HepG2 (cell line): ENCODE measurements around the gene WDR6. TPM values are rescaled to one million over a fixed set of nuclear protein-coding genes. Genes with fewer than 3 reads are reported as not detected.

Experiments used
- ATAC-seq: fragments of 200-7000 bp; cut with Tn5 transposase; 3 replicates; pipeline ENCODE4 v1.9.1; 2020; ENCODE audit warnings: mild to moderate bottlenecking, moderate library complexity
- BruUV-seq: library from RNA; stranded (reverse); fragments of 400-500 nt; replicated peaks from 2 replicates; lab custom pipeline; 2021; lab: Mats Ljungman, UMichigan
- CTCF ChIA-PET: fragments of 300-600 bp; formaldehyde crosslinking; extraction: SDS; loops from one replicate; lab custom pipeline; 2021; ENCODE audit warnings: low total read pairs, inconsistent platforms, low intra/inter-chr PET ratio; lab: Yijun Ruan, JAX
- POLR2A ChIA-PET: fragments of 350-600 bp; sonication (Branson Sonifier 250); formaldehyde crosslinking; loops from one replicate; lab custom pipeline; 2020; ENCODE audit warnings: antibody characterized with exemption, inconsistent platforms; lab: Yijun Ruan, JAX
- DNase-seq: peaks from one replicate; pipeline ENCODE4 v3.0.0-alpha.2; 2015; ENCODE audit warnings: low spot score
- FAIRE-seq: peaks from 3 replicates; lab custom pipeline; 2011; peaks lifted over from hg19 to GRCh38; lab: Jason Lieb, UNC
- H2AFZ ChIP-seq: one replicate; pipeline ENCODE4 v1.6.1; 2011; ENCODE audit warnings: low read length, inconsistent platforms
- H3K27ac ChIP-seq: fragments of 300-600 bp; 3 replicates; pipeline ENCODE4 v1.8.0; 2011; ENCODE audit warnings: mixed run types, mild to moderate bottlenecking, mixed read lengths, low read length, inconsistent platforms; ENCODE audit not compliant: insufficient read depth; ENCODE audit errors: extremely low read length
- H3K27me3 ChIP-seq, 2 experiments: fragments of 200-600 bp in 1 of 2; 2 replicates in 1 of 2; 3 replicates in 1 of 2; pipeline versions ENCODE4 v1.6.0 to v1.8.0; 2011; ENCODE audit warnings: low read length in 2 of 2, mild to moderate bottlenecking in 2 of 2, moderate library complexity in 2 of 2, inconsistent platforms in 1 of 2; ENCODE audit not compliant: insufficient read depth in 2 of 2, control insufficient read depth in 1 of 2
- H3K36me3 ChIP-seq, 2 experiments: fragments of 200-600 bp in 1 of 2; replicated peaks in 1 of 2; 2 replicates in 1 of 2; 3 replicates in 1 of 2; pipeline versions ENCODE4 v1.5.1 to v1.8.0; 2011; ENCODE audit warnings: low read length in 2 of 2, inconsistent platforms in 1 of 2; ENCODE audit not compliant: insufficient read depth in 2 of 2, control insufficient read depth in 1 of 2
- H3K4me1 ChIP-seq: 2 replicates; pipeline ENCODE4 v1.5.1; 2012; ENCODE audit warnings: low read length, inconsistent platforms; ENCODE audit not compliant: insufficient read depth
- H3K4me2 ChIP-seq: 2 replicates; pipeline ENCODE4 v1.6.0; 2011; ENCODE audit warnings: low read depth, low read length, inconsistent platforms
- H3K4me3 ChIP-seq, 3 experiments: fragments of 200-600 bp in 1 of 3; sonication (generic), shearing (Covaris generic) in 1 of 3; replicated peaks in 1 of 3; 2 replicates each; pipeline ENCODE4 v1.5.1; 2011 to 2016; ENCODE audit warnings: low read length in 3 of 3, inconsistent platforms in 2 of 3, low read depth in 2 of 3, mild to moderate bottlenecking in 2 of 3, control low read depth in 1 of 3, mixed read lengths in 1 of 3; ENCODE audit not compliant: insufficient read depth in 1 of 3
- H3K79me2 ChIP-seq: one replicate; pipeline ENCODE4 v1.6.1; 2011; ENCODE audit warnings: low read length, inconsistent platforms; ENCODE audit not compliant: insufficient read depth
- H3K9ac ChIP-seq: 2 replicates; pipeline ENCODE4 v1.6.0; 2011; ENCODE audit warnings: mild to moderate bottlenecking, low read depth, low read length, inconsistent platforms; ENCODE audit not compliant: insufficient read depth
- H3K9me3 ChIP-seq: 2 replicates; pipeline ENCODE4 v1.5.1; 2012; ENCODE audit warnings: mild to moderate bottlenecking, low read length
- H4K20me1 ChIP-seq: 2 replicates; pipeline ENCODE4 v1.6.0; 2011; ENCODE audit warnings: inconsistent platforms, mild to moderate bottlenecking, low read length, moderate library complexity; ENCODE audit not compliant: insufficient read depth
- BHLHE40 ChIP-seq: IDR thresholded peaks from 2 replicates; pipeline ENCODE4 v1.6.1; 2011; ENCODE audit warnings: low read length, improper control_type of control experiment
- NFIC ChIP-seq: IDR thresholded peaks from 2 replicates; pipeline ENCODE4 v1.6.1; 2012; ENCODE audit warnings: mild to moderate bottlenecking, low read length, inconsistent platforms
- SIX1 ChIP-seq: sonication (generic); formaldehyde crosslinking; IDR thresholded peaks from 2 replicates; pipeline ENCODE4 v1.4.0; 2020; ENCODE audit warnings: missing genetic modification reagents, borderline replicate concordance
- TARDBP ChIP-seq: sonication (generic); formaldehyde crosslinking; IDR thresholded peaks from 2 replicates; pipeline ENCODE4 v1.8.0; 2022; ENCODE audit warnings: mild to moderate bottlenecking, missing genetic modification reagents
- TBP ChIP-seq: sonication (generic); formaldehyde crosslinking; IDR thresholded peaks from 2 replicates; pipeline ENCODE4 v1.5.0; 2020; ENCODE audit warnings: missing genetic modification reagents
- WGBS: methylation state at CpG from one replicate; pipeline ENCODE4 v1.1.6; 2017; ENCODE audit warnings: low lambda C conversion rate; 5-methylcytosine and 5-hydroxymethylcytosine counted together
- in situ Hi-C: cut with HindIII; loops from 2 replicates; pipeline ENCODE4 v1.10.0; 2017; ENCODE audit warnings: low pct_unique_long_range_greater_than_20kb; ENCODE audit not compliant: extremely low pct_ligation_motif_present
- intact Hi-C: fragments of 100-400 bp; cut with micrococcal nuclease; formaldehyde crosslinking; loops from one replicate; pipeline ENCODE4 v1.10.0; 2022; ENCODE audit not compliant: unreplicated experiment
- polyA plus RNA-seq, 8 experiments: library from polyadenylated mRNA; depleted of rRNA in 3 of 8; stranded (reverse) in 7 of 8; unstranded in 1 of 8; fragments of >200 nt; fragmentation: Illumina TruSeq in 4 of 8; extraction: Trizol in 4 of 8; gene quantifications; 2 replicates each; pipeline versions ENCODE4 v1.2.1 to v1.2.3, GENCODE V29; 2011 to 2016; ENCODE audit warnings: low read depth in 4 of 8, missing spikeins in 1 of 8, mixed read lengths in 1 of 8; ENCODE audit not compliant: insufficient read depth in 1 of 8
- total RNA-seq, 5 experiments: library from RNA; depleted of rRNA; stranded (reverse); fragments of >200 nt; fragmentation: Illumina TruSeq; extraction: Trizol; gene quantifications; 2 replicates each; pipeline ENCODE4 v1.2.3, GENCODE V29; 2016; ENCODE audit warnings: low read depth in 1 of 5
- TF ChIP-seq, protein P1 (sequence below): sonication (generic); formaldehyde crosslinking; IDR thresholded peaks from 2 replicates; pipeline ENCODE4 v1.5.0; 2020; ENCODE audit warnings: mild to moderate bottlenecking, low read depth, missing genetic modification reagents, borderline replicate concordance
- TF ChIP-seq, protein P2 (sequence below): sonication (generic); formaldehyde crosslinking; IDR thresholded peaks from 2 replicates; pipeline ENCODE4 v1.4.0; 2020; ENCODE audit warnings: missing genetic modification reagents
- TF ChIP-seq, protein P3 (sequence below): IDR thresholded peaks from 2 replicates; pipeline ENCODE4 v1.6.1; 2016; ENCODE audit warnings: missing genetic modification reagents, missing compliant biosample characterization
- TF ChIP-seq, protein P4 (sequence below): sonication (generic); formaldehyde crosslinking; IDR thresholded peaks from 2 replicates; pipeline ENCODE4 v1.5.0; 2020; ENCODE audit warnings: missing genetic modification reagents
- TF ChIP-seq, protein P5 (sequence below): IDR thresholded peaks from 2 replicates; pipeline ENCODE4 v1.6.1; 2016; ENCODE audit warnings: low read depth, control low read depth
- TF ChIP-seq, protein P6 (sequence below): sonication (generic); formaldehyde crosslinking; IDR thresholded peaks from 2 replicates; pipeline ENCODE4 v1.8.0; 2022; ENCODE audit warnings: missing genetic modification reagents, low read depth, mild to moderate bottlenecking, borderline replicate concordance

WDR6 gene
- total and polyA plus RNA-seq, 2 of the 13 experiments (the other 11 are each of a cell fraction or from before 2014, with no cell fraction given) = 73.4 to 139 TPM

DNA sequence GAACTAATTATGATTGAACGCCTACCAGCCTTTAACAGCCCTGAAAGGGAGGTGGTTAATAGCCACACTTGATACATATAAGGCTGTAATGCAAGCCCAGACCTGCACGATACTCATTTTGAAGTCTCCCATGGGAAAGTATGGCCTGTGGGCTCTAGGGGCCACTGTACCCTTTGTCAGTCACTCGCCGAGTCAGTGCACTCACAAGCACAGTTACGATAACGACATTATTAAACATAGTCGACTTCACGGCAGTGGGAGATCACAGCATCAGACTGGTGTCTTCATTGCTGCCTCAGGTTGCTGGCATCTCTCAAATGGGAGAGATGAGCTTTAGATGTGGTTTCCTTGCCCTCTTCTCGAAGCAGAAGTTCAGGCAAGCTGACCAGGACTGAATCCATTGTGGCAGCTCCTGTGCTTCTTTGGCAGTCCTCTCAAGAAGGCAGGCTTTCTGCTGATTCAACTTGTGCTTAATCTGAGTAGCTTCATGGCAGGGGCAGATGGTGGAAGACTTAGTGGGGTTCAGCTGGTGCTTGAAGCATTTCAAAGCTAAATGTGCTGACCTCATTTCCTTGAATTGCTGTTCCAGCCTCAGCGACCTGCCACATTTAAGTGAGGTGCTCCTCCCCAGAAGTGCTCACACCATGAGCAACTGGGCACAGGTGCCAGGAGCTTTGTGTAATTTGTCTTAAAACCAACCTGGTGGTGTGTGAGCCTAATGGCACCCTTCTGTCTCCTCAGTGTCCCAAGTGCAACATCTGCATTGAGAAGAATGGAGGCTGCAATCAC, 32.9 kb upstream of the WDR6 start:
- in situ Hi-C loops = no loop called here
- no peak overlapping the region for H3K9ac ChIP-seq
- H3K4me3 ChIP-seq = no peak overlapping the region
- H3K9me3 ChIP-seq = no peaks in the 10 kb centered on the region
- WGBS = 97% methylated on average over 9 of the region's 10 CpGs
- no peak overlapping the region for H2AFZ ChIP-seq
- intact Hi-C loops = no loop called here
- no peaks in the 10 kb centered on the region for H3K79me2 ChIP-seq
- H3K4me2 ChIP-seq = no peak overlapping the region
- TF ChIP-seq, protein P1, sequence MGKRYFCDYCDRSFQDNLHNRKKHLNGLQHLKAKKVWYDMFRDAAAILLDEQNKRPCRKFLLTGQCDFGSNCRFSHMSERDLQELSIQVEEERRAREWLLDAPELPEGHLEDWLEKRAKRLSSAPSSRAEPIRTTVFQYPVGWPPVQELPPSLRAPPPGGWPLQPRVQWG (CRISPR knock-in tag) = no peak
- TF ChIP-seq, protein P2, sequence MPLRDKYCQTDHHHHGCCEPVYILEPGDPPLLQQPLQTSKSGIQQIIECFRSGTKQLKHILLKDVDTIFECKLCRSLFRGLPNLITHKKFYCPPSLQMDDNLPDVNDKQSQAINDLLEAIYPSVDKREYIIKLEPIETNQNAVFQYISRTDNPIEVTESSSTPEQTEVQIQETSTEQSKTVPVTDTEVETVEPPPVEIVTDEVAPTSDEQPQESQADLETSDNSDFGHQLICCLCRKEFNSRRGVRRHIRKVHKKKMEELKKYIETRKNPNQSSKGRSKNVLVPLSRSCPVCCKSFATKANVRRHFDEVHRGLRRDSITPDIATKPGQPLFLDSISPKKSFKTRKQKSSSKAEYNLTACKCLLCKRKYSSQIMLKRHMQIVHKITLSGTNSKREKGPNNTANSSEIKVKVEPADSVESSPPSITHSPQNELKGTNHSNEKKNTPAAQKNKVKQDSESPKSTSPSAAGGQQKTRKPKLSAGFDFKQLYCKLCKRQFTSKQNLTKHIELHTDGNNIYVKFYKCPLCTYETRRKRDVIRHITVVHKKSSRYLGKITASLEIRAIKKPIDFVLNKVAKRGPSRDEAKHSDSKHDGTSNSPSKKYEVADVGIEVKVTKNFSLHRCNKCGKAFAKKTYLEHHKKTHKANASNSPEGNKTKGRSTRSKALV (CRISPR knock-in tag) = no peak
- TF ChIP-seq TARDBP (no peak), BHLHE40 (no peak), NFIC (no peak), SIX1 (no peak), TBP (CRISPR knock-in tag) (no peak)
- TF ChIP-seq, protein P3, sequence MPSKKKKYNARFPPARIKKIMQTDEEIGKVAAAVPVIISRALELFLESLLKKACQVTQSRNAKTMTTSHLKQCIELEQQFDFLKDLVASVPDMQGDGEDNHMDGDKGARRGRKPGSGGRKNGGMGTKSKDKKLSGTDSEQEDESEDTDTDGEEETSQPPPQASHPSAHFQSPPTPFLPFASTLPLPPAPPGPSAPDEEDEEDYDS (CRISPR knock-in tag) = no peak
- TF ChIP-seq, protein P4, sequence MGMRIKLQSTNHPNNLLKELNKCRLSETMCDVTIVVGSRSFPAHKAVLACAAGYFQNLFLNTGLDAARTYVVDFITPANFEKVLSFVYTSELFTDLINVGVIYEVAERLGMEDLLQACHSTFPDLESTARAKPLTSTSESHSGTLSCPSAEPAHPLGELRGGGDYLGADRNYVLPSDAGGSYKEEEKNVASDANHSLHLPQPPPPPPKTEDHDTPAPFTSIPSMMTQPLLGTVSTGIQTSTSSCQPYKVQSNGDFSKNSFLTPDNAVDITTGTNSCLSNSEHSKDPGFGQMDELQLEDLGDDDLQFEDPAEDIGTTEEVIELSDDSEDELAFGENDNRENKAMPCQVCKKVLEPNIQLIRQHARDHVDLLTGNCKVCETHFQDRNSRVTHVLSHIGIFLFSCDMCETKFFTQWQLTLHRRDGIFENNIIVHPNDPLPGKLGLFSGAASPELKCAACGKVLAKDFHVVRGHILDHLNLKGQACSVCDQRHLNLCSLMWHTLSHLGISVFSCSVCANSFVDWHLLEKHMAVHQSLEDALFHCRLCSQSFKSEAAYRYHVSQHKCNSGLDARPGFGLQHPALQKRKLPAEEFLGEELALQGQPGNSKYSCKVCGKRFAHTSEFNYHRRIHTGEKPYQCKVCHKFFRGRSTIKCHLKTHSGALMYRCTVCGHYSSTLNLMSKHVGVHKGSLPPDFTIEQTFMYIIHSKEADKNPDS (CRISPR knock-in tag) = no peak
- TF ChIP-seq, protein P5, sequence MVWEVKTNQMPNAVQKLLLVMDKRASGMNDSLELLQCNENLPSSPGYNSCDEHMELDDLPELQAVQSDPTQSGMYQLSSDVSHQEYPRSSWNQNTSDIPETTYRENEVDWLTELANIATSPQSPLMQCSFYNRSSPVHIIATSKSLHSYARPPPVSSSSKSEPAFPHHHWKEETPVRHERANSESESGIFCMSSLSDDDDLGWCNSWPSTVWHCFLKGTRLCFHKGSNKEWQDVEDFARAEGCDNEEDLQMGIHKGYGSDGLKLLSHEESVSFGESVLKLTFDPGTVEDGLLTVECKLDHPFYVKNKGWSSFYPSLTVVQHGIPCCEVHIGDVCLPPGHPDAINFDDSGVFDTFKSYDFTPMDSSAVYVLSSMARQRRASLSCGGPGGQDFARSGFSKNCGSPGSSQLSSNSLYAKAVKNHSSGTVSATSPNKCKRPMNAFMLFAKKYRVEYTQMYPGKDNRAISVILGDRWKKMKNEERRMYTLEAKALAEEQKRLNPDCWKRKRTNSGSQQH (CRISPR knock-in tag) = no peak
- TF ChIP-seq, protein P6, sequence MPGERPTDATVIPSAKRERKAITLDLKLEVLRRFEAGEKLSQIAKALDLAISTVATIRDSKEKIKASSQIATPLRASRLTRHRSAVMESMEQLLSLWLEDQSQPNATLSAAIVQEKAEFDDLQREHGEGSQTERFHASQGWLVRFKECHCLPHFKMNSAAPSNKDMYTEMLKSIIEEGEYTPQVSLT = no peak
- BruUV-seq = no TSS peak
- H3K27ac ChIP-seq = no peak overlapping the region
- no peaks in the 10 kb centered on the region for H3K27me3 ChIP-seq
- POLR2A ChIA-PET = no interaction called here
- DNase-seq (no peak), FAIRE-seq (no peak), ATAC-seq (no peak)
- no peaks in the 10 kb centered on the region for H3K4me1 ChIP-seq
- H3K36me3 ChIP-seq = peaks cover 33 to 81% of the 10 kb centered on the region in 2 experiments
- no peaks in the 10 kb centered on the region for H4K20me1 ChIP-seq
- CTCF ChIA-PET = no interaction called here
